Neuron (in vitro differentiated cells): ENCODE data around the gene AGBL5.

ENCODE experiments used
- H2AFZ ChIP-seq: one replicate; pipeline ENCODE4 v1.6.1; 2013; ENCODE audit warnings: low read depth, mild to moderate bottlenecking, inconsistent platforms, low read length, moderate library complexity
- H3K27me3 ChIP-seq: one replicate; pipeline ENCODE4 v1.6.1; 2013; ENCODE audit warnings: low read length; ENCODE audit not compliant: insufficient read depth
- H3K36me3 ChIP-seq: one replicate; pipeline ENCODE4 v1.6.1; 2013; ENCODE audit warnings: low read length; ENCODE audit not compliant: insufficient read depth
- H3K4me1 ChIP-seq: one replicate; pipeline ENCODE4 v1.6.1; 2013; ENCODE audit warnings: low read length; ENCODE audit not compliant: insufficient read depth
- H3K4me3 ChIP-seq: 2 replicates; pipeline ENCODE4 v1.5.1; 2013; ENCODE audit warnings: mild to moderate bottlenecking, low read length, moderate library complexity
- H3K9me3 ChIP-seq: one replicate; pipeline ENCODE4 v1.6.1; 2013; ENCODE audit warnings: low read length

AGBL5 gene

DNA sequence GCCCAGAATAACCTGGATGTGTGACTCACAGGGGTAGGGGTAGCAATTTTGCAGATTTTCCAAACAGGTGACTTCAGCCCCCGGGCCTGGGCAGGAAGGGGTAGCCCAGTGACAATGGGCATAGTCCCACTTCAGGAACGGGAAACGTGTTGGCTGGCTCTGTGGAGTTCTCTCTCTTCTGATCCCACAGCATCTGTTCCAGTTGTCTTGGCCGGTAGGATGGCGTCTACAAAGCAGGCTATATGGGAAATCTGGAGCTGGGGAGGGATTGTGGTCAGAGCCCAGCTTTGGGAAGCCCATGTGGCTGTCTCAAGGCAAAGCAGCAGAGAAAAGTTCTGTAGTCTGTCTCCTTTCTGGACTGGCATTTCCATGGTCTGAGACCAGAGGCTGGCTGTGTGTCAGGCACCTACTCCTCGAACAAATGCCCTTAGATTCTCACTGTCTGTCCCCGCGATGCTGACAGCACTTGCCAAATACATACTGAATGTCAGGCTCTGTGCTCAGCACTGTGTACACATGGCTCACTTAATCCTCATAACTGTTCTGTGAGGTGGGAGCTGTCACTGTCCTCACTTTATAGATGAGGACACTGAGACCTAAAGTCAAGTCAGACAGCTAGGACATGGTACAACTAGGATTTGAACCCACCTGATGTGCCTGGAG, 36.6 kb upstream of the AGBL5 start:
- peaks cover 6% of the 10 kb centered on the region for H3K4me1 ChIP-seq
- no peak overlapping the region for H2AFZ ChIP-seq
- no peaks in the 10 kb centered on the region for H3K27me3 ChIP-seq
- H3K36me3 ChIP-seq: peaks cover 3% of the 10 kb centered on the region
- H3K4me3 ChIP-seq: no peak overlapping the region
- H3K9me3 ChIP-seq: no peaks in the 10 kb centered on the region

DNA sequence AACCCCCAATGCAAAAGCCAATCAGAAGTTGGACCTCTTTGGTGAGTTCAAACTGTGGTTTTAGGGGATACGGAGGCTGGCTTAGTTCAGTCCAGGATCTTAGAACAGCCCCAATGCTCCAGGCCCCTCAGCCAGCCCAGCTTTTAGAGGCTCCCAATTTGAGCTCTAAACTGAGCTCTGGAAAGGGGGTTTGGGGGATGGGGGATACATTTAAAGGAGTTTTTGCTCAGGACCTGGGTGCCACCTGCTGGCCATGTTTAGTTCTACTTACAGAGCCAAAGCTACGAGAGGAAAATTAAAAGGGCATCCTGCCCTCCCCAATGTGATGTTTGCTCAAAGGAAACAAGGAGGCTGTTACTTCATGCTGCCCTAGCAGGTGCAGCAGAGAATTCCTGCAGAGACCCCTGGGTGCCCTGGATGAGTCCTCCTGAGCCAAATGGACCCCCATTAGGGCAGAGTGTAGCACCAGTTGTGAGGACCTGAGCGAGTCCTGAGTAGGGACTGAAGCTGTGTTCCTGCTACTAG, 34.6 kb upstream of the AGBL5 start:
- Histone ChIP-seq H3K9me3 (no peaks in the 10 kb centered on the region), H3K4me3 (no peak overlapping the region), H3K36me3 (peaks cover 3% of the 10 kb centered on the region), H3K27me3 (no peaks in the 10 kb centered on the region), H2AFZ (no peak overlapping the region), H3K4me1 (peaks cover 22% of the 10 kb centered on the region)

DNA sequence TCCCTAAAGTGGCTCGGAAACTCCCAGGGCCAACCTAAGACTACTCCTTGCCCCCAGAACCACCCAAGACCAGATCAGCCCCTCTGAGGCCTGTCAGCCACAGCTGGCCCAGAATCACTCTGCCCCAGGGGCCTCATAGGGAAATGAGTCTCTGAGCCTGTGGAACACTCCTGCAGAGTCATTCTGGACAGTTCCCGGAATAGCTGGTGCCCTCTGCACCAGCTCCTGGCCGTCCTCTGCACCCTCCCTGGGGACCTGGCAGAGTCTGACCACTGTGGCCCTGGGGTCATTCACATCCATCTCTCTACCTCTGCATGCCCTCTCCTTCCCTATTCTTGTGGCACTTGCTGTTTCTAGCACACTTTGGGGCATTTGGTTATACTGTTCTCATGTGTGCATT, 33.3 kb upstream of the AGBL5 start:
- peaks cover 22% of the 10 kb centered on the region for H3K4me1 ChIP-seq

DNA sequence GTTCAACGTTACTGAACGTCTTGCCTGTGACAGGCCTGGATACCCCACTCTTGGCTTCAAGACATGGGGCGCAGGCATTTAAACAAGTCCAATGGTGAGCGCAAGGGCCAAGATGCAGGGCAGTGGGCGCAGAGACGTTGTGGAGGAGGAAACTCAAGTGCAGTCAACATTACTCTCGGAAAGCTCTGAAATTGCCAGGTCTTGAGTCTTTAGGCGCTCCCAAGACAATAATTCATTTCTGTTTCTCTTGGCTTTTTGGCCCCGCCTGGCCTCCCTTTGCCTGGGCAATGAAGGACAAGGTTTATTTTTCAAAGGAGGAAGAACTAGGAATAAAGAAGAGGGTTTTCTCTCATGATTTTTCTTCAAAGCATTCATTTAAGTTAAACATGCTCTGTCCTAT, 32.0 kb upstream of the AGBL5 start:
- peaks cover 13% of the 10 kb centered on the region for H3K36me3 ChIP-seq
- H3K4me1 ChIP-seq: peaks cover 22% of the 10 kb centered on the region
- H3K27me3 ChIP-seq: no peaks in the 10 kb centered on the region
- no peaks in the 10 kb centered on the region for H3K9me3 ChIP-seq
- H3K4me3 ChIP-seq: no peak overlapping the region
- no peak overlapping the region for H2AFZ ChIP-seq

More for the DNA sequence above, 33.3 kb upstream of the AGBL5 start:
- Histone ChIP-seq H3K27me3 (no peaks in the 10 kb centered on the region), H3K4me3 (no peak overlapping the region), H3K36me3 (peaks cover 8% of the 10 kb centered on the region), H3K9me3 (no peaks in the 10 kb centered on the region), H2AFZ (no peak overlapping the region)

DNA sequence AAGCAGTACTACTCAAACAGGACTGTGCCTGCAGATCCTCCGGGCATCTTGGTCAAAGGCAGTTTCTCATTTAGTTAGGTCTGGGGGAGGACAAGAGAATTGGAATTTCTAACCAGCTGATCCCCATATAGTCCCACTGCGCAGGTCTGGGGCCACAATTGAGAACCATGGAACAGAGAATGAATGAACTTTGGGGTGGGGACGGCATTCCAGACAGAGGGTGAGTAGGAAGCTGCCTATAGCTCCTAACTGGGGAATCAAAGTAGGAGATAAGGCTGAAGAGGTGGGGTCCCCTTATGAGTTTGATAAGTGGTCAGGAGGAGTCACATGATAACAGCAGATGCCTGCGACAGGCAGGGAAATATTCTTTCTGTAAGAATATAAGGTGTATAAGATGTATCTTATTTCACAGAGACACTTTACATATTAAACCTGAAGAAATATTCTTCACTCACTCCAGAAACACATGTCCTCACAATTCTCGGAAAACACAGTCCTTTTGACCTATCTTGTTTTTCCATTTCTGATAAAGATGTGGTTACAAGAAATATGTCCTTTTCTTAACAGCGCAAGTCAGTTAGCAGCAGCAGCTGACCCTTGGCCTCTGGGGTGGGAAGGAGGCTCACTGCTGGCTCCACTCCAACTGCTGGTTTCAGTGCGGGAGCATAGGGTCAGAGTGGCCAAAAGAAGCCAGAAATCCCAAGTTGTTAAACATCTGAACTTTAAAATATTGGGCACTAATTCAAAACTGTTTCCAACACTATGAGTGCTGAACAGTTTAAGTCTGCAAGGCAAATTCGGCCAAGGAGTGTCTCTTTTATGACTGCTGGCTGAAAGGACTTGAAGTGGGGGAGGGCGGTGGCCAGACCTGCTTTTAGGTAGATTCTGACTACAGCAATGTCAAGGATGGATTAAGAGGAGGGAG, 31.3 kb upstream of the AGBL5 start:
- H3K4me3 ChIP-seq: no peak overlapping the region
- peaks cover 11% of the 10 kb centered on the region for H3K36me3 ChIP-seq
- no peaks in the 10 kb centered on the region for H3K27me3 ChIP-seq
- H3K4me1 ChIP-seq: peaks cover 22% of the 10 kb centered on the region
- H2AFZ ChIP-seq: no peak overlapping the region
- H3K9me3 ChIP-seq: no peaks in the 10 kb centered on the region

DNA sequence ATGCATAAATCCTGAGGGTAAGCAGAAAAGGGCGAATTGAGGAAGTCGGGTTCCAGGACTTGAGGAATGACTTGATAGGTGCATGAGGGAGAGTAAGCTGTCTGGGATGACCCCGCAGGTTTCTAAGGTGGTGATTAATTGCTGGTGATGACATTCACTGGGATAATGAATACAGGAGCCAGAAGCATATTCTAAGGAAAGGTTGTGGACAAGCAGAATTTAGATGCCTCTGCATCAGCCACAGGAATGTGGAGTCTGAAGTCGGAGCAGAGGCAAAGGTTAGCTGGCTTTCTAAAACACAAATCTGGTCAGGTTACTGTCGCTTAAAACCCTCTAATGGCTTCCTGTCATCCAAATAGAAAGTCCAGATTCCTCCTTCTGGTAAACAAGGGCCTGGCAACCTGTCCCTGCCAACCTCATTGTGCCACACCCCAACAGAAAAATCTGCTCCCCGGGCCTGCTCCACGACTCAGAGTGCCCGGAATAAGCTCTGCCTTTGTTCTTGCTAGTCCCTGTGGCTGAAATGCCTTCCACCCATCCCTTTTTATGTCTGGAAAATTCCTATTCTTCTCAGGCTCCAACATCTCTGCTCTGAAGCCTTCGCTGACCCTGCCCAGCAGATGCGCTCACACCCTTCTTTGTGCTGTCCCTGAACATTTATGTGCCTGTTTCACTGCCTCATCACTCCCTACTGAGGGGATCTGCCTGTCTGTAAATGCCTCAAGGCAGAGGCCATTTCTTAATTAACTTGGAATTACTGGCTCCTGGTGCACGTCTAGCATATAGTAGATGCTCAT, 30.0 kb upstream of the AGBL5 start:
- Histone ChIP-seq H3K27me3 (no peaks in the 10 kb centered on the region), H3K36me3 (peaks cover 21% of the 10 kb centered on the region), H3K4me1 (peaks cover 22% of the 10 kb centered on the region), H2AFZ (no peak overlapping the region), H3K9me3 (no peaks in the 10 kb centered on the region), H3K4me3 (no peak overlapping the region)

DNA sequence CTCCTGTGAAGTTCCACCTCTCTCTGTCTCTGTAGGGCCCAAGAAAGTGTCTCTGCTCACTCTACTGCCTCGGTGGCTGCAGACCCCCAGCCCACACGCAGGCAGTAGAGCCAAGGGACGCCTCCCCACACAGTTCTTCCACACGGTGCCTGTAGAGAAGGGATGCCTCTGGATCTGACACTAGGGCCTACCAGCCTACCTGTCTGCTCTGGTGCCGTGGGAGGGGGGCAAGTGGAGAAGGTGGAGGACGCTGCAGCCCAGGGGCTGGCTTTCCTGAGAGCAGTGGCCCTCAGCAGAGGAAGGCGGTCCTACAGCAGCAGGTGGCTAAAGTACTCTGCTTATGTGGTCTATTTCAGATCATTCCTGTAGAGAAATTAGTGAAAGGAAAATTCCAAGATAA, 27.7 kb upstream of the AGBL5 start:
- Histone ChIP-seq H3K27me3 (no peaks in the 10 kb centered on the region), H3K4me3 (no peak overlapping the region), H2AFZ (no peak overlapping the region), H3K4me1 (peaks cover 22% of the 10 kb centered on the region), H3K9me3 (no peaks in the 10 kb centered on the region), H3K36me3 (peaks cover 28% of the 10 kb centered on the region)

DNA sequence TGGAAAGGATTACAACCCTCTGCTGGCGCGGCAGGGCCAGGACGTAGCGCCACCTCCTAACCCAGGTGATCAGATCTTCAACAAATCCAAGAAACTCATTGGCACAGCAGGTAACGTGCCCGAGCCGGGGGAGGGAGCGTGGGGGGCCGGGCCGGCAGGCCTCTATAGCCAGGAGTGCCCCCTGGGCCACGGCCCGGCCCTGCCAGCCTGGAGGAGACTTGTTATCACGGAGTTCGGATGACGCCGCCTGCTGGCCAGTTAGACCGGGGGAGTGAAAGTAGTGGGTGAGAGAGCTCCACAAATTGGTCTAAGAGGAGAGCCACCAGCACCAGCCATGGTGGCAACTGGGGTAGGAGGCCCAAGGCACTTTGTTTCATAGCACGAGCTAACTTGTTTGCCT, 27.3 kb upstream of the AGBL5 start:
- Histone ChIP-seq H3K9me3 (no peaks in the 10 kb centered on the region), H2AFZ (no peak overlapping the region), H3K36me3 (peaks cover 30% of the 10 kb centered on the region), H3K27me3 (no peaks in the 10 kb centered on the region), H3K4me3 (no peak overlapping the region), H3K4me1 (peaks cover 22% of the 10 kb centered on the region)

DNA sequence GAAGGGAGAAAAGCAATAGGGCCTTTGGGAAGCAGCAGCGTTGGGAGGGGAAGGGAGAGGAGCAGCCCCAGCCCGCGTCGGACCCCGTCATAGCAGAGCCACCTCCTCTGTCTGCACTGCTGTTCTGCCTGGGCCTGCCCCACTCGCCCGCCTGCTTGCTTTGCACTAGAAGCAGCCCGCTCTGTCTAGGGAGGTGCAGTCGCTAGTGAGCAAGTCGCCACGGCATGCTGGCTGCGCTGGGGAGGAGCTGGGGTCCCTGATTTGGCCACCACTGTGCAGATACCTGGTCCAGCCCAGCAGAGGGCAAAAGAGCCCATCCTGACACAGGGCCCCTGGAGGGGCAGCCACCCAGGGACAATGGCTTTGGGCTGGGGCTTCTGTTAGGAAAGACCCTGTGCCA, 26.7 kb upstream of the AGBL5 start:
- H3K4me3 ChIP-seq: no peak overlapping the region
- H3K27me3 ChIP-seq: no peaks in the 10 kb centered on the region
- peaks cover 34% of the 10 kb centered on the region for H3K36me3 ChIP-seq
- H3K9me3 ChIP-seq: no peaks in the 10 kb centered on the region
- H2AFZ ChIP-seq: no peak overlapping the region
- H3K4me1 ChIP-seq: peaks cover 17% of the 10 kb centered on the region

DNA sequence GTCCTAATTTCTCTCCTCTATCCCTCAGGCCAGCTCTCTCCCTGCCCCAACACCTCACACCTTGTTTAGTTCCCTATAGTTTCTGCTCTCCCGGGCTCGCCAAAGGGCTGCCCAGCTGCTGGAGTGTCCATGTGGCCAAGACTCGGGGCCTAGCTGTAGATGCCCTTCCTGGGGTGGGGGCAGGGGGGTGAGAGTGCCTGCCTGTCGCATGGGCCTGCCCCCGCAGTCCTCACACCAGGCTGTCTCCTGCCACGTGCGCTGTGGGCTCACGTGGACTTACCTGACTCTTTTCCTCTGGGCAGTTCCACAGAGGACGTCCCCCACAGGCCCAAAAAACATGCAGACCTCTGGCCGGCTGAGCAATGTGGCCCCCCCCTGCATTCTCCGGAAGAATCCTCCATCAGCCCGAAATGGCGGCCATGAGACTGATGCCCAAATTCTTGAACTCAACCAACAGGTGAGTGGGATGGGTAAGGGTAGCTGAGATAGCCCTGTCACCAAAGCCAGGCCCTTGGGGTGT, 26.1 kb upstream of the AGBL5 start:
- Histone ChIP-seq H3K36me3 (peaks cover 36% of the 10 kb centered on the region), H2AFZ (no peak overlapping the region), H3K9me3 (no peaks in the 10 kb centered on the region), H3K4me3 (no peak overlapping the region), H3K4me1 (peaks cover 12% of the 10 kb centered on the region), H3K27me3 (no peaks in the 10 kb centered on the region)

DNA sequence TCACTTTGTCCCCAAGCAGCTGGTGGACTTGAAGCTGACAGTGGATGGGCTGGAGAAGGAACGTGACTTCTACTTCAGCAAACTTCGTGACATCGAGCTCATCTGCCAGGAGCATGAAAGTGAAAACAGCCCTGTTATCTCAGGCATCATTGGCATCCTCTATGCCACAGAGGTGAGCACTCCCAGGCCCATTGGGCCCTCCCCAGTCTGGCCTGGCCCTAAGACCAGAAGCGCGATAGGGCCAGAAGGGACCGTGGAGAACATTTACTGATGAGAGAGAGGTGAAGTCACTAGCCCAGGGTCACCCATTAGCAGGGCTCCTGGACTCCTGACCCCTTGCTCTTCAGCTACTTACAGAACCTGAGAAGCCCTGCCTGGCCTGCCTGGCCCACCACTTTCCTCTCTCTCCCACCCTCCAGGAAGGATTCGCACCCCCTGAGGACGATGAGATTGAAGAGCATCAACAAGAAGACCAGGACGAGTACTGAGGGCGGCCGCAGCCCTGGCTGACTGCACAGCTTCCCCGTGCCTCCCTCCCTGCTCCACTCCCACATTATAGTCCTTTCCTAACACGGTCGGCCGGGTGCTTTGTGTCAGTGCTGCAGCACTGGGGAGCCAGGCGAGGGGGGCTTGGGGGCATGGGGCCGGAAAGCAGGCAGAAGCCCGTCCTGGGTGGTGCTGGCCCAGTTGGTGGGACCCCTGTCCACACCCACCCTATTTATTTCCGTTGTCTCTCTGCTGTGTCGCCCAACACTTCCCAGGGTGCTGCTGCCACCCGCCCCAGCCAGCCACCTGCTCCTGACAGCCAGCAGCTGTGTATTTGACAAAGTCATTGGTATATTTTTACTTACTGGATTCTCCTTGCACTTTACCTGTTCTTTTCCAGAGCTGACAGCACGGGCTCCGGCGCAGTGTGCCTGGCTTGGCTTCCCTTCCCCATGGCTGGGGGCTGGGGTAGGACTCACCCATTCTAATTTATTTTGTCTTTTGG, 25.3 kb upstream of the AGBL5 start:
- Histone ChIP-seq H3K9me3 (no peaks in the 10 kb centered on the region), H3K4me3 (no peak overlapping the region), H3K36me3 (peaks cover 36% of the 10 kb centered on the region), H3K4me1 (peaks cover 4% of the 10 kb centered on the region), H2AFZ (no peak overlapping the region), H3K27me3 (no peaks in the 10 kb centered on the region)

DNA sequence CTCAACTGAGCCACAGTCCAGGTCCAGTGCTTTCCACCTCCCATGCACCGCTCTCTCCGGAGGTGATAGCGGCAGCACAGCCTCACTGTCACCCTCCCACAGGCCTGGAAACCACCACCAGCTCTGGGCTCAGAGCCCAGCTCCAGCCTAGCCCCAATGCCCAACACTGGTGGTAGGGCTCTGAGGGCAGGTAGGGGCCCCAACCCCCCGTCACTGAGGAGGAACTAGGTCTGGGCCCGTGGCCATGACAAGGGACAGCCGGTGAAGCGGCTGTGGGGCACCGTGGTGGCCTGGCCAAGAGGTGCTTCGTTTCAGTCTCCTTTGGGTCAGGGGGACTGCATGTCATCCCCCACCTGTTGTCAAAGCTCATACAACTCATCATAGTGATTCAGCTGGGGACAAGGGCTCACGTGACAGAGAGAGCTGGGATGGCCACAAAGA, 24.2 kb upstream of the AGBL5 start:
- Histone ChIP-seq H3K4me1 (no peaks in the 10 kb centered on the region), H3K4me3 (no peak overlapping the region), H3K36me3 (peaks cover 36% of the 10 kb centered on the region), H2AFZ (no peak overlapping the region), H3K27me3 (no peaks in the 10 kb centered on the region), H3K9me3 (no peaks in the 10 kb centered on the region)
